GM12865 (cell line): ENCODE results near the gene HMGA1.

Experiments
- DNase-seq: peaks from one replicate; pipeline ENCODE4 v3.0.0; 2010; ENCODE audit warnings: low read depth
- H3K4me3 ChIP-seq: 2 replicates; pipeline ENCODE4 v1.5.1; 2011; ENCODE audit warnings: mild to moderate bottlenecking, low read depth, low read length, control low read depth
- CTCF ChIP-seq: IDR thresholded peaks from 2 replicates; pipeline ENCODE4 v1.5.1; 2011; ENCODE audit warnings: low read length, control low read depth, low read depth, inconsistent platforms; ENCODE audit not compliant: insufficient read depth; ENCODE audit errors: missing control alignments

HMGA1 gene

GRCh38 chr6:34230653-34231371 is 5.9 kb upstream of the HMGA1 start:
- no peak overlapping the region for H3K4me3 ChIP-seq
- DNase-seq: no peak
- no peak for TF ChIP-seq CTCF

GRCh38 chr6:34231566-34232336 is 4.9 kb upstream of the HMGA1 start:
- DNase-seq: no peak
- no peak for TF ChIP-seq CTCF
- no peak overlapping the region for H3K4me3 ChIP-seq

- no peak for TF ChIP-seq CTCF
- no peak overlapping the region for H3K4me3 ChIP-seq
- DNase-seq: no peak
Measured at GRCh38 chr6:34232901-34233300, 3.8 kb upstream of the HMGA1 start.

GRCh38 chr6:34233867-34234266 is 2.8 kb upstream of the HMGA1 start:
- TF ChIP-seq CTCF: no peak
- no peak overlapping the region for H3K4me3 ChIP-seq
- no peak for DNase-seq

- DNase-seq: no peak
- no peak for TF ChIP-seq CTCF
- no peak overlapping the region; the same call in 1 of the 2 replicates for H3K4me3 ChIP-seq
Measured at GRCh38 chr6:34234667-34235306, 1.9 kb upstream of the HMGA1 start.

- peak; percentile 75 for DNase-seq
- peak overlapping the region; percentile 93 for H3K4me3 ChIP-seq
Measured at GRCh38 chr6:34235307-34236130, 1.2 kb upstream of the HMGA1 start.

More at GRCh38 chr6:34235307-34236130, 1.2 kb upstream of the HMGA1 start:
- TF ChIP-seq CTCF: peak; percentile 6
